HepG2 (cell line): ENCODE results near the gene TSGA10. TPM values are rescaled to one million over a fixed set of nuclear protein-coding genes. Genes with fewer than 3 reads are reported as not detected.

Experiments
- CREB1 ChIP-seq, 2 experiments: fragments of 450-650 bp in 1 of 2; IDR thresholded peaks; 2 replicates each; pipeline ENCODE4 v1.6.1; 2016 to 2017; ENCODE audit warnings: control low read depth in 1 of 2, mild to moderate bottlenecking in 1 of 2, missing compliant biosample characterization in 1 of 2, missing genetic modification characterization in 1 of 2
- ELF1 ChIP-seq: sonication (generic); formaldehyde crosslinking; IDR thresholded peaks from 2 replicates; pipeline ENCODE4 v1.4.0; 2020; ENCODE audit warnings: missing genetic modification reagents
- ELF3 ChIP-seq: IDR thresholded peaks from 2 replicates; pipeline ENCODE4 v1.6.1; 2016; ENCODE audit warnings: missing genetic modification reagents, missing compliant biosample characterization
- HMG20B ChIP-seq: conservative IDR thresholded peaks from 2 replicates; pipeline ENCODE4 v1.6.1; 2016; ENCODE audit warnings: missing genetic modification reagents, missing compliant biosample characterization
- KLF15 ChIP-seq: sonication (generic); formaldehyde crosslinking; IDR thresholded peaks from 2 replicates; pipeline ENCODE4 v1.8.1; 2023; ENCODE audit warnings: borderline replicate concordance, mild to moderate bottlenecking, inconsistent platforms, missing genetic modification reagents, mixed read lengths
- MEIS1 ChIP-seq: sonication (generic); formaldehyde crosslinking; IDR thresholded peaks from 2 replicates; pipeline ENCODE4 v1.9.0; 2021; ENCODE audit warnings: mild to moderate bottlenecking, missing genetic modification reagents, moderate library complexity, borderline replicate concordance
- MIER3 ChIP-seq: IDR thresholded peaks from 2 replicates; pipeline ENCODE4 v1.6.1; 2016; ENCODE audit warnings: missing compliant biosample characterization, borderline replicate concordance
- PCBP1 ChIP-seq: fragments of 200-400 bp; formaldehyde crosslinking; IDR thresholded peaks from 2 replicates; pipeline ENCODE4 v1.6.1; 2017; ENCODE audit warnings: mild to moderate bottlenecking, low read depth, low read length, borderline replicate concordance
- PTBP1 ChIP-seq: fragments of 200-400 bp; formaldehyde crosslinking; IDR thresholded peaks from 2 replicates; pipeline ENCODE4 v1.6.1; 2018; ENCODE audit warnings: low read length, low read depth; ENCODE audit not compliant: poor library complexity, severe bottlenecking
- SETDB1 ChIP-seq: sonication (generic); formaldehyde crosslinking; IDR thresholded peaks from 2 replicates; pipeline ENCODE4 v1.5.1; 2020; ENCODE audit warnings: missing genetic modification reagents, mild to moderate bottlenecking, borderline replicate concordance
- TRIM24 ChIP-seq: sonication (generic); formaldehyde crosslinking; IDR thresholded peaks from 2 replicates; pipeline ENCODE4 v1.8.0; 2022; ENCODE audit warnings: mild to moderate bottlenecking, missing genetic modification reagents
- ZKSCAN8 ChIP-seq: IDR thresholded peaks from 2 replicates; pipeline ENCODE4 v1.6.1; 2016; ENCODE audit warnings: borderline replicate concordance, missing genetic modification reagents, missing compliant biosample characterization
- ZNF501 ChIP-seq: sonication (generic); formaldehyde crosslinking; IDR thresholded peaks from 2 replicates; pipeline ENCODE4 v1.5.1; 2020; ENCODE audit warnings: mild to moderate bottlenecking, moderate library complexity, missing genetic modification reagents
- ZNF614 ChIP-seq: IDR thresholded peaks from 2 replicates; pipeline ENCODE4 v1.6.1; 2018; ENCODE audit warnings: missing biosample characterization, missing genetic modification reagents, inconsistent platforms, borderline replicate concordance
- ZNF878 ChIP-seq: sonication (generic); formaldehyde crosslinking; IDR thresholded peaks from 2 replicates; pipeline ENCODE4 v1.8.1; 2023; ENCODE audit warnings: mild to moderate bottlenecking, missing genetic modification reagents, moderate library complexity
- polyA plus RNA-seq, 8 experiments: library from polyadenylated mRNA; depleted of rRNA in 3 of 8; stranded (reverse) in 7 of 8; unstranded in 1 of 8; fragments of >200 nt; fragmentation: Illumina TruSeq in 4 of 8; extraction: Trizol in 4 of 8; gene quantifications; 2 replicates each; pipeline versions ENCODE4 v1.2.1 to v1.2.3, GENCODE V29; 2011 to 2016; ENCODE audit warnings: low read depth in 4 of 8, missing spikeins in 1 of 8, mixed read lengths in 1 of 8; ENCODE audit not compliant: insufficient read depth in 1 of 8
- total RNA-seq, 5 experiments: library from RNA; depleted of rRNA; stranded (reverse); fragments of >200 nt; fragmentation: Illumina TruSeq; extraction: Trizol; gene quantifications; 2 replicates each; pipeline ENCODE4 v1.2.3, GENCODE V29; 2016; ENCODE audit warnings: low read depth in 1 of 5
- TF ChIP-seq, protein P1 (sequence below): sonication (generic); formaldehyde crosslinking; IDR thresholded peaks from 2 replicates; pipeline ENCODE4 v1.4.0; 2020; ENCODE audit warnings: missing genetic modification reagents, borderline replicate concordance
- TF ChIP-seq, protein P2 (sequence below): sonication (generic); formaldehyde crosslinking; IDR thresholded peaks from 2 replicates; pipeline ENCODE4 v1.4.0; 2020; ENCODE audit warnings: missing genetic modification reagents, borderline replicate concordance
- TF ChIP-seq, protein P3 (sequence below): sonication (generic); formaldehyde crosslinking; IDR thresholded peaks from 2 replicates; pipeline ENCODE4 v1.4.0; 2020; ENCODE audit warnings: missing genetic modification reagents, borderline replicate concordance

TSGA10 gene
- total and polyA plus RNA-seq, 2 of the 13 experiments (the other 11 are each of a cell fraction or from before 2014, with no cell fraction given), result 4.7 to 13.1 TPM

DNA sequence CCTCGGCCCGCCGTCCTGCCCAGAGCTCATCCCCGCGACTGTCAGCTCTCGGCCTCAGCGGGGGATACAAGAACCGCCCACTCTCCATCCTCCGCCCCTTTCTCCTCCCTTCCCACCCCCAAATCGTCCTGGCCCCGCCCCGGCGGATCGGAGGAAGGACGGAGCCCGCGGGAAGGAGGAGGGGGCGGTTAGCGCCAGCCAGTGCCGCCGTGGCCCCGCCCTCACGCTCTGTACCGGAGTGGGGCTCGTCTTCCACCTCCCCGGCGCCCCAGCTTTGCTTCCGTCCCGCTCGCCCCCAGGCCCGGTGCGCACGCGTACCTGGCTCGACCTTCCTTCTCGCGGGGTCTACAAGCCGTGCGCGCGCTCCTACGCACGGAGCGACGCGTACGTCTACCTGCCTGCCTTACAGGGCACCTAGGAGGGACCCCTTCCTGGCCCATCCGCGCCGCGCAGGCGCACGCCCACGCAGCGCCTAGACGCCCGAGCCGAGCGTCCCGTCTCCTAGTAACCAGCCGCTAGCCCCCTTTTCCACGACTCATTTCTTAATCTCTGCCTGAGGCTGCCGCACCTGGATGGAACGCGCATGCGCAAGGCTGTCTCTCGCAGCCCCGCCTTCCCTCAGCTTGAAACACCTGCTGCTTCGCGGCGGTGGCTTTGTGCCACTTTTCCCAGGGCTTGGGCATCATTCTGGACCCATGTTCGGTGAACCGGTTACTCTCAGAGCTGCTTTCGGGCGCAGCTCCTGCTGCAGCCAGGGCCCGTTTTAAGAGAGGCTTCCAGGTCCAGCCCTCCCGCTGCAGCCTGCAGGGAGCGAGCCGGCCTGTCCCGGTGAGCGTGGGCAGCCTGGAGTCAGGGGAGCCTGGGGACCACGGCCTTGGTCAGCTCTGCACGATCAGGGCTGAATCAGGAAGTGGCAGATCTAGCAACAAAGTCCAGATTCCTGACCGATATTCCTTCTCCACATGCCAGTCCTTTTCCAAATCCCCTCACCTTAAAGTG lies 13.3 kb downstream of the TSGA10 start, which contains the start of gene C2orf15 (continued):
- peak; percentile 10; the same call in 1 of the 2 replicates for TF ChIP-seq HMG20B
- peak; percentile 92; the same call in 1 of the 2 replicates for TF ChIP-seq MEIS1
- 0 out of 2 replicates have a peak, but pooled peaks have one; percentile 29 for TF ChIP-seq KLF15
- TF ChIP-seq, protein P1, sequence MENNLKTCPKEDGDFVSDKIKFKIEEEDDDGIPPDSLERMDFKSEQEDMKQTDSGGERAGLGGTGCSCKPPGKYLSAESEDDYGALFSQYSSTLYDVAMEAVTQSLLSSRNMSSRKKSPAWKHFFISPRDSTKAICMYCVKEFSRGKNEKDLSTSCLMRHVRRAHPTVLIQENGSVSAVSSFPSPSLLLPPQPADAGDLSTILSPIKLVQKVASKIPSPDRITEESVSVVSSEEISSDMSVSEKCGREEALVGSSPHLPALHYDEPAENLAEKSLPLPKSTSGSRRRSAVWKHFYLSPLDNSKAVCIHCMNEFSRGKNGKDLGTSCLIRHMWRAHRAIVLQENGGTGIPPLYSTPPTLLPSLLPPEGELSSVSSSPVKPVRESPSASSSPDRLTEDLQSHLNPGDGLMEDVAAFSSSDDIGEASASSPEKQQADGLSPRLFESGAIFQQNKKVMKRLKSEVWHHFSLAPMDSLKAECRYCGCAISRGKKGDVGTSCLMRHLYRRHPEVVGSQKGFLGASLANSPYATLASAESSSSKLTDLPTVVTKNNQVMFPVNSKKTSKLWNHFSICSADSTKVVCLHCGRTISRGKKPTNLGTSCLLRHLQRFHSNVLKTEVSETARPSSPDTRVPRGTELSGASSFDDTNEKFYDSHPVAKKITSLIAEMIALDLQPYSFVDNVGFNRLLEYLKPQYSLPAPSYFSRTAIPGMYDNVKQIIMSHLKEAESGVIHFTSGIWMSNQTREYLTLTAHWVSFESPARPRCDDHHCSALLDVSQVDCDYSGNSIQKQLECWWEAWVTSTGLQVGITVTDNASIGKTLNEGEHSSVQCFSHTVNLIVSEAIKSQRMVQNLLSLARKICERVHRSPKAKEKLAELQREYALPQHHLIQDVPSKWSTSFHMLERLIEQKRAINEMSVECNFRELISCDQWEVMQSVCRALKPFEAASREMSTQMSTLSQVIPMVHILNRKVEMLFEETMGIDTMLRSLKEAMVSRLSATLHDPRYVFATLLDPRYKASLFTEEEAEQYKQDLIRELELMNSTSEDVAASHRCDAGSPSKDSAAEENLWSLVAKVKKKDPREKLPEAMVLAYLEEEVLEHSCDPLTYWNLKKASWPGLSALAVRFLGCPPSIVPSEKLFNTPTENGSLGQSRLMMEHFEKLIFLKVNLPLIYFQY (CRISPR knock-in tag), result no peak; the same call in none of the 2 replicates
- TF ChIP-seq, protein P2, sequence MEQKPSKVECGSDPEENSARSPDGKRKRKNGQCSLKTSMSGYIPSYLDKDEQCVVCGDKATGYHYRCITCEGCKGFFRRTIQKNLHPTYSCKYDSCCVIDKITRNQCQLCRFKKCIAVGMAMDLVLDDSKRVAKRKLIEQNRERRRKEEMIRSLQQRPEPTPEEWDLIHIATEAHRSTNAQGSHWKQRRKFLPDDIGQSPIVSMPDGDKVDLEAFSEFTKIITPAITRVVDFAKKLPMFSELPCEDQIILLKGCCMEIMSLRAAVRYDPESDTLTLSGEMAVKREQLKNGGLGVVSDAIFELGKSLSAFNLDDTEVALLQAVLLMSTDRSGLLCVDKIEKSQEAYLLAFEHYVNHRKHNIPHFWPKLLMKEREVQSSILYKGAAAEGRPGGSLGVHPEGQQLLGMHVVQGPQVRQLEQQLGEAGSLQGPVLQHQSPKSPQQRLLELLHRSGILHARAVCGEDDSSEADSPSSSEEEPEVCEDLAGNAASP (CRISPR knock-in tag), result 0 out of 2 replicates have a peak, but pooled peaks have one; percentile 33
- TF ChIP-seq, protein P3, sequence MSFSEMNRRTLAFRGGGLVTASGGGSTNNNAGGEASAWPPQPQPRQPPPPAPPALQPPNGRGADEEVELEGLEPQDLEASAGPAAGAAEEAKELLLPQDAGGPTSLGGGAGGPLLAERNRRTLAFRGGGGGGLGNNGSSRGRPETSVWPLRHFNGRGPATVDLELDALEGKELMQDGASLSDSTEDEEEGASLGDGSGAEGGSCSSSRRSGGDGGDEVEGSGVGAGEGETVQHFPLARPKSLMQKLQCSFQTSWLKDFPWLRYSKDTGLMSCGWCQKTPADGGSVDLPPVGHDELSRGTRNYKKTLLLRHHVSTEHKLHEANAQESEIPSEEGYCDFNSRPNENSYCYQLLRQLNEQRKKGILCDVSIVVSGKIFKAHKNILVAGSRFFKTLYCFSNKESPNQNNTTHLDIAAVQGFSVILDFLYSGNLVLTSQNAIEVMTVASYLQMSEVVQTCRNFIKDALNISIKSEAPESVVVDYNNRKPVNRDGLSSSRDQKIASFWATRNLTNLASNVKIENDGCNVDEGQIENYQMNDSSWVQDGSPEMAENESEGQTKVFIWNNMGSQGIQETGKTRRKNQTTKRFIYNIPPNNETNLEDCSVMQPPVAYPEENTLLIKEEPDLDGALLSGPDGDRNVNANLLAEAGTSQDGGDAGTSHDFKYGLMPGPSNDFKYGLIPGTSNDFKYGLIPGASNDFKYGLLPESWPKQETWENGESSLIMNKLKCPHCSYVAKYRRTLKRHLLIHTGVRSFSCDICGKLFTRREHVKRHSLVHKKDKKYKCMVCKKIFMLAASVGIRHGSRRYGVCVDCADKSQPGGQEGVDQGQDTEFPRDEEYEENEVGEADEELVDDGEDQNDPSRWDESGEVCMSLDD (CRISPR knock-in tag), result peak; percentile 86; the same call in 1 of the 2 replicates
- peak; percentile 52 for TF ChIP-seq ELF3 (CRISPR knock-in tag)
- TF ChIP-seq CREB1 (IDR thresholded peaks at IDR 0.05), result peak; percentile 45
- TF ChIP-seq CREB1 (CRISPR knock-in tag; IDR thresholded peaks at IDR 0.05), result peak; percentile 47
- TF ChIP-seq ZNF878 (CRISPR knock-in tag), result no peak
- no peak for TF ChIP-seq SETDB1
- peak; percentile 97 for TF ChIP-seq ZNF501
- TF ChIP-seq TRIM24 (CRISPR knock-in tag), result no peak
- TF ChIP-seq ELF1, result peak; percentile 84
- peak; percentile 93 for TF ChIP-seq PCBP1
- peak; percentile 52 for TF ChIP-seq PTBP1
- no peak; the same call in 1 of the 2 replicates for TF ChIP-seq ZKSCAN8
- TF ChIP-seq MIER3 (CRISPR knock-in tag), result peak; percentile 59; the same call in 1 of the 2 replicates
- TF ChIP-seq ZNF614, result peak; percentile 76
